Measurements from ENCODE around the gene HRCT1. TPM values are rescaled to one million over a fixed set of nuclear protein-coding genes. Genes with fewer than 3 reads are reported as not detected.
"Not testable (repeated sequence)": the region's sequence is repeated elsewhere in the genome, so short reads cannot be mapped to it uniquely, and the experiment has no call there.

Gene HRCT1
- total RNA-seq, 1 experiment from 2014 or later = 0.32 TPM

DNA sequence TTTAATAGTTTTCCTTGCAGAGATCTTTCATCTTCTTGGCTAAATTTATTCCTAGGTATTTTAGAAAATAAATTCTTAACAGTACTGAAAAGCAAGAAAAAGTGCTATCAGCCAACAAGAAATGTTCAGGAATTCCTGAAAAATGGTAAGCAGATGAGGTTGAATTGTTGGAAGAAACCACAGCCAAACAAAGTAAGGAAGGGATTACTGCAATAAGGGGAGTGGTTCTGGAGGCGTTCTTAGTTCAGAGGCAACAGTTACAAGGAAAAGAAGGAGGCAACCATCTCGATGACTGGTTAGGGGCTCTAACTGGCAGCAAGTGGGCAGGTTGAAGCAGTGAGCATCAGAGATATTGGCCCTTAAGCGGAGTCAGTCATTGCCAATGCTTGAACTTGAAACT, 23.0 kb upstream of the HRCT1 start:
- BruUV-seq (replicated peaks) = no TSS peak
- no peak for TF ChIP-seq POLR2A (IDR thresholded peaks at IDR 0.05; ENCODE audit: borderline replicate concordance, extremely low read depth, insufficient read depth, insufficient read length)
- H4K20me1 ChIP-seq (ENCODE audit: insufficient read depth) = no peaks in the 10 kb centered on the region
- no peaks in the 10 kb centered on the region for H3K9me3 ChIP-seq (ENCODE audit: control insufficient read depth in 1 of 2, insufficient read depth in 1 of 2, low read depth in 1 of 2, low read length in 2 of 2)
- no peaks in the 10 kb centered on the region for H3K27me3 ChIP-seq (ENCODE audit: insufficient read depth, low read length)
- ATAC-seq (no peak), DNase-seq (ENCODE audit: low read depth, low spot score) (no peak)
- RAD21 ChIA-PET (ENCODE audit: low non-redundant PET in 1 of 2, low total read pairs in 2 of 2, uncharacterized antibody in 2 of 2, unreplicated experiment in 2 of 2) = interaction anchor here (0.8 to 1.2 kb wide), 3 partner anchors 57 to 186 kb away, joined by 3 to 11 read pairs (median 4); no protein-coding TSS in a partner anchor
- no peak overlapping the region for H3K9ac ChIP-seq (ENCODE audit: low read length)
- CTCF ChIA-PET = interaction anchor here (0.8 to 2.6 kb wide), 19 partner anchors 11 to 279 kb away, joined by 3 to 50 read pairs (median 8); partner anchors contain the start of genes CREB3, FAM221B, HINT2 and HRCT1
- no peak overlapping the region for H3K4me2 ChIP-seq (ENCODE audit: low read length)
- intact Hi-C loops (cut with micrococcal nuclease) = loop anchor here (1.0 kb wide), 2 partner anchors 57 to 93 kb away; no protein-coding TSS in a partner anchor
- no peak overlapping the region for H3K4me3 ChIP-seq (replicated peaks in 1 of 2; ENCODE audit: low read depth in 1 of 2, low read length in 2 of 2)
- no peaks in the 10 kb centered on the region for H3K9me2 ChIP-seq (ENCODE audit: insufficient read depth)
- H2AFZ ChIP-seq (ENCODE audit: low read depth, low read length, poor library complexity, severe bottlenecking) = peak overlapping the region; percentile 93
- POLR2A ChIA-PET = no interaction called here
- peaks cover 0 to 3% of the 10 kb centered on the region in 2 experiments; a peak in 1 of 4 replicates for H3K4me1 ChIP-seq (ENCODE audit: control insufficient read depth in 1 of 2, insufficient read depth in 2 of 2, low read length in 2 of 2)
- no peaks in the 10 kb centered on the region for H3K36me3 ChIP-seq (ENCODE audit: control insufficient read depth in 1 of 2, insufficient read depth in 2 of 2, low read length in 2 of 2)
- H3K79me2 ChIP-seq (ENCODE audit: insufficient read depth, low read length) = no peaks in the 10 kb centered on the region
- H3K27ac ChIP-seq (ENCODE audit: low read depth, low read length) = no peak overlapping the region

- DNase-seq (ENCODE audit: low read depth, low spot score); CTCF ChIA-PET: not testable (repeated sequence)
Measured at GRCh38 chr9:35884908-35885307, 21.1 kb upstream of the HRCT1 start.

GRCh38 chr9:35891646-35892045, 14.4 kb upstream of the HRCT1 start:
- POLR2A ChIA-PET = no interaction called here
- H3K27me3 ChIP-seq (ENCODE audit: insufficient read depth, low read length) = no peaks in the 10 kb centered on the region
- H3K4me3 ChIP-seq (replicated peaks in 1 of 2; ENCODE audit: low read depth in 1 of 2, low read length in 2 of 2) = no peak overlapping the region
- no peaks in the 10 kb centered on the region for H4K20me1 ChIP-seq (ENCODE audit: insufficient read depth)
- no peaks in the 10 kb centered on the region for H3K79me2 ChIP-seq (ENCODE audit: insufficient read depth, low read length)
- CTCF ChIA-PET = interaction anchor here (0.9 to 9.8 kb wide), 4 partner anchors 10 to 132 kb away, joined by 3 to 50 read pairs (median 6); no protein-coding TSS in a partner anchor
- no TSS peak for BruUV-seq (replicated peaks)
- no peaks in the 10 kb centered on the region for H3K36me3 ChIP-seq (ENCODE audit: control insufficient read depth in 1 of 2, insufficient read depth in 2 of 2, low read length in 2 of 2)
- H3K9ac ChIP-seq (ENCODE audit: low read length) = no peak overlapping the region
- DNase-seq (ENCODE audit: low read depth, low spot score) = no peak
- RAD21 ChIA-PET (ENCODE audit: low non-redundant PET in 1 of 2, low total read pairs in 2 of 2, uncharacterized antibody in 2 of 2, unreplicated experiment in 2 of 2) = no interaction called here
- H2AFZ ChIP-seq (ENCODE audit: low read depth, low read length, poor library complexity, severe bottlenecking) = no peak overlapping the region
- intact Hi-C loops (cut with micrococcal nuclease) = no loop called here
- no peak for ATAC-seq
- H3K4me1 ChIP-seq (ENCODE audit: control insufficient read depth in 1 of 2, insufficient read depth in 2 of 2, low read length in 2 of 2) = no peaks in the 10 kb centered on the region
- no peak overlapping the region for H3K4me2 ChIP-seq (ENCODE audit: low read length)
- H3K9me3 ChIP-seq (ENCODE audit: control insufficient read depth in 1 of 2, insufficient read depth in 1 of 2, low read depth in 1 of 2, low read length in 2 of 2) = no peaks in the 10 kb centered on the region
- no peak overlapping the region for H3K27ac ChIP-seq (ENCODE audit: low read depth, low read length)
- no peaks in the 10 kb centered on the region for H3K9me2 ChIP-seq (ENCODE audit: insufficient read depth)
- TF ChIP-seq CEBPB (IDR thresholded peaks at IDR 0.05; ENCODE audit: low read depth) (no peak), CTCF (IDR thresholded peaks at IDR 0.05 in 2 of 3, conservative IDR thresholded peaks at IDR 0.05 in 1 of 3; ENCODE audit: borderline replicate concordance in 1 of 3, insufficient read depth in 1 of 3, low read depth in 2 of 3, low read length in 2 of 3) (no peak), SIN3A (IDR thresholded peaks at IDR 0.05; ENCODE audit: low read depth) (no peak), ZNF274 (IDR thresholded peaks at IDR 0.05; ENCODE audit: low read depth, low read length) (no peak), FOSL1 (IDR thresholded peaks at IDR 0.05; ENCODE audit: low read depth) (no peak), POLR2AphosphoS5 (IDR thresholded peaks at IDR 0.05; ENCODE audit: low read depth, low read length) (no peak), ELF1 (IDR thresholded peaks at IDR 0.05; ENCODE audit: borderline replicate concordance, low read depth) (no peak)
- TF ChIP-seq, protein P1, sequence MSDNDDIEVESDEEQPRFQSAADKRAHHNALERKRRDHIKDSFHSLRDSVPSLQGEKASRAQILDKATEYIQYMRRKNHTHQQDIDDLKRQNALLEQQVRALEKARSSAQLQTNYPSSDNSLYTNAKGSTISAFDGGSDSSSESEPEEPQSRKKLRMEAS (IDR thresholded peaks at IDR 0.05) = no peak

More at GRCh38 chr9:35884908-35885307, 21.1 kb upstream of the HRCT1 start:
- BruUV-seq (replicated peaks); ATAC-seq; H3K27ac ChIP-seq (ENCODE audit: low read depth, low read length); H3K79me2 ChIP-seq (ENCODE audit: insufficient read depth, low read length); H3K4me1 ChIP-seq (ENCODE audit: control insufficient read depth in 1 of 2, insufficient read depth in 2 of 2, low read length in 2 of 2); H3K9ac ChIP-seq (ENCODE audit: low read length); H3K9me2 ChIP-seq (ENCODE audit: insufficient read depth); H3K36me3 ChIP-seq (ENCODE audit: control insufficient read depth in 1 of 2, insufficient read depth in 2 of 2, low read length in 2 of 2); H3K4me2 ChIP-seq (ENCODE audit: low read length); intact Hi-C loops (cut with micrococcal nuclease); H4K20me1 ChIP-seq (ENCODE audit: insufficient read depth); H3K4me3 ChIP-seq (replicated peaks in 1 of 2; ENCODE audit: low read depth in 1 of 2, low read length in 2 of 2); RAD21 ChIA-PET (ENCODE audit: low non-redundant PET in 1 of 2, low total read pairs in 2 of 2, uncharacterized antibody in 2 of 2, unreplicated experiment in 2 of 2); H3K27me3 ChIP-seq (ENCODE audit: insufficient read depth, low read length); H3K9me3 ChIP-seq (ENCODE audit: control insufficient read depth in 1 of 2, insufficient read depth in 1 of 2, low read depth in 1 of 2, low read length in 2 of 2): not testable (repeated sequence)
- POLR2A ChIA-PET = interaction anchor here (0.7 kb wide), 1 partner anchor 9 kb away, joined by 4 read pairs; no protein-coding TSS in a partner anchor
- H2AFZ ChIP-seq (ENCODE audit: low read depth, low read length, poor library complexity, severe bottlenecking) = peak overlapping the region; percentile 52

Data from HCT116 (cell line).